Measurements from ENCODE around the gene STRN4. TPM values are rescaled to one million over a fixed set of nuclear protein-coding genes. Genes with fewer than 3 reads are reported as not detected.

The STRN4 gene, protein sequence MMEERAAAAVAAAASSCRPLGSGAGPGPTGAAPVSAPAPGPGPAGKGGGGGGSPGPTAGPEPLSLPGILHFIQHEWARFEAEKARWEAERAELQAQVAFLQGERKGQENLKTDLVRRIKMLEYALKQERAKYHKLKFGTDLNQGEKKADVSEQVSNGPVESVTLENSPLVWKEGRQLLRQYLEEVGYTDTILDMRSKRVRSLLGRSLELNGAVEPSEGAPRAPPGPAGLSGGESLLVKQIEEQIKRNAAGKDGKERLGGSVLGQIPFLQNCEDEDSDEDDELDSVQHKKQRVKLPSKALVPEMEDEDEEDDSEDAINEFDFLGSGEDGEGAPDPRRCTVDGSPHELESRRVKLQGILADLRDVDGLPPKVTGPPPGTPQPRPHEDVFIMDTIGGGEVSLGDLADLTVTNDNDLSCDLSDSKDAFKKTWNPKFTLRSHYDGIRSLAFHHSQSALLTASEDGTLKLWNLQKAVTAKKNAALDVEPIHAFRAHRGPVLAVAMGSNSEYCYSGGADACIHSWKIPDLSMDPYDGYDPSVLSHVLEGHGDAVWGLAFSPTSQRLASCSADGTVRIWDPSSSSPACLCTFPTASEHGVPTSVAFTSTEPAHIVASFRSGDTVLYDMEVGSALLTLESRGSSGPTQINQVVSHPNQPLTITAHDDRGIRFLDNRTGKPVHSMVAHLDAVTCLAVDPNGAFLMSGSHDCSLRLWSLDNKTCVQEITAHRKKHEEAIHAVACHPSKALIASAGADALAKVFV
- 96.2 and 97.7 TPM in 2 replicates for total RNA-seq

DNA sequence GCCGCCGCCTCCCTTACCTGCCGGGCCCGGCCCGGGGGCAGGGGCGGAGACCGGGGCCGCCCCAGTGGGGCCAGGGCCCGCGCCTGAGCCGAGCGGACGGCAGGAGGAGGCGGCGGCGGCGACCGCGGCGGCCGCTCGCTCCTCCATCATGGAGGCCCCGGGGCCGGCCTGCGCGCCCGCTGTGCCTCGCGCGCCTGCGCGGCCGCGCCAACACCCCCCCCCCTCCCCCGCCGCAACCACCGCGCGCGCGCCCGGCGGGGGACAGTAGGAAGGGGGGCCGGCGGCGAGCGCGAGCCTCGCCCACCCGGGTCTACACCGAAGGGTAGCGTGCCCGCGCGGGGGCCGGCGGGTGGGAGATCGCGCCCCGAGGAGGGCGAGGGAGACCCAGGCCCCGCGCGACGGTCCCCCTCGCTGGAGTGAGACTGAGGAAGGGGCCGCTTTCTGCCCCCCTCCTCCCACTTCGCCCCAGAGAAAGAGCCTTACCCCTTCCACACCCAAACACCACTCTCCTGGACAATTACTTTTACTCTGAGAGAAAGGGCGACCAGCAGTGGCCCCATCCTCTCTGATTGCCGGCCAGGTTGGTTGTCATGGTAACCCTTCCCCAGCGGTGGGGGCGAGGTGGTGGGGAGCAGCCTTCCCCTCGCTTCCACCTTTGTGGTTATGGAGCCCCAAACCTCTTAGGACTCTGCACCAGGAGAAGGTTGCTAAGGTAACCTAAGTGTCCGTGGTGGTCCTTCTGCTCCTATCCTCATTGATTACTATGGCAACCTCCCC, at the start of gene STRN4:
Gene STRN4, minus strand, starts transcription at position 170 of the 777 bp plus-strand sequence. Its CDS starts 20 bp downstream, at position 150.
- Mint-ChIP-seq H3K4me1 (ENCODE audit: low read depth) (peaks cover 32% of the 10 kb centered on the region), H3K4me3 (ENCODE audit: low read depth) (peak within 1 kb of the TSS; percentile 95), H3K27ac (peak within 1 kb of the TSS; percentile 83), H3K36me3 (ENCODE audit: low read depth) (peaks cover 31% of the 10 kb centered on the region), H3K27me3 (ENCODE audit: low read depth) (no peaks in the 10 kb centered on the region), H3K9me3 (no peaks in the 10 kb centered on the region)
- DNase-seq (ENCODE audit: low spot score): peak; percentile 38
- intact Hi-C loops (cut with micrococcal nuclease): loop anchor here (2.0 kb wide), 1 partner anchor 146 kb away; the partner anchor contains the start of gene CALM3

DNA sequence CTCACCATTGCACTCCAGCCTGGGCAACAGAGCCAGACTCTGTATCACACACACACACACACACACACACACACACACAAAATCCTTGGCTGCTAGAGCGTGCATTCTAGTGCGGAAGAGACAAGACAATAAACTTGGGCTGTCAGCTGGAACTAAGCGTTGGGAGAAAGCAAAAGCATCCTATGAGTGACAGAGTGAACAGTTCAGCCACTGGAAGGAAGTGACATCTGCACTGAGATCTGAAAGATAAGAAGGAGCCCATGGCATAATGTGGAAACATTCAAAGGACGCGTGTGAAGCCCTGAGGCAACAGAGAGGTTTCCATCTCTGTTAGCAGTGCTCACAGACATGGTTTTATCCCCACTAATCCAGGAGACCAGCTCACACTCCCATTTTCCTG, 45.7 kb upstream of the STRN4 start:
- no peaks in the 10 kb centered on the region for H3K9me3 Mint-ChIP-seq
- H3K27ac Mint-ChIP-seq: peak overlapping the region; percentile 76
- peaks cover 20% of the 10 kb centered on the region for H3K4me1 Mint-ChIP-seq (ENCODE audit: low read depth)
- H3K36me3 Mint-ChIP-seq (ENCODE audit: low read depth): peaks cover 3% of the 10 kb centered on the region
- intact Hi-C loops (cut with micrococcal nuclease): no loop called here
- H3K27me3 Mint-ChIP-seq (ENCODE audit: low read depth): no peaks in the 10 kb centered on the region
- DNase-seq (ENCODE audit: low spot score): peak; percentile 49
- no peak overlapping the region for H3K4me3 Mint-ChIP-seq (ENCODE audit: low read depth)

DNA sequence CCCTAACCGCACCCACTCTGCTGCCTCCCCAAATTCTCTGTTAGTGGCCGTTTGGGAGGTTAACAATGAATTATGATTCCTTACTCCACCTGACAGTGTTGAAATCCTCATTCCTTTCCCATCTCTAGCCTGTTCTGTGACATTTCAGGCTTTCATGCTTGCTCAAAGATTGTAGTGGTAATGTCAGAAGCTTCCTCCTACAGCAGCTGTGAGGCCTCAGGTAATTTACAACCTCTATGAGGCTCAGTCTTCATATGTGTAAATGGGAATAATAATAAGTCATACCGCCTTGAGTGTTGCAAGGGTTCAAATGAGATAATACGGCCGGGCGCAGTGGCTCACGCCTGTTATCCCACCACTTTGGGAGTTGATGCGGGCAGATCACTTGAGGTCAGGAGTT, 43.1 kb upstream of the STRN4 start:
- peaks cover 34% of the 10 kb centered on the region for H3K4me1 Mint-ChIP-seq (ENCODE audit: low read depth)
- peaks cover 29% of the 10 kb centered on the region for H3K36me3 Mint-ChIP-seq (ENCODE audit: low read depth)
- intact Hi-C loops (cut with micrococcal nuclease): loop anchor here (5.0 kb wide), 1 partner anchor 187 kb away; the partner anchor contains the start of gene CALM3
- peak overlapping the region; percentile 12 for H3K27ac Mint-ChIP-seq
- no peaks in the 10 kb centered on the region for H3K9me3 Mint-ChIP-seq
- DNase-seq (ENCODE audit: low spot score): no peak
- no peak overlapping the region for H3K4me3 Mint-ChIP-seq (ENCODE audit: low read depth)
- H3K27me3 Mint-ChIP-seq (ENCODE audit: low read depth): no peaks in the 10 kb centered on the region

DNA sequence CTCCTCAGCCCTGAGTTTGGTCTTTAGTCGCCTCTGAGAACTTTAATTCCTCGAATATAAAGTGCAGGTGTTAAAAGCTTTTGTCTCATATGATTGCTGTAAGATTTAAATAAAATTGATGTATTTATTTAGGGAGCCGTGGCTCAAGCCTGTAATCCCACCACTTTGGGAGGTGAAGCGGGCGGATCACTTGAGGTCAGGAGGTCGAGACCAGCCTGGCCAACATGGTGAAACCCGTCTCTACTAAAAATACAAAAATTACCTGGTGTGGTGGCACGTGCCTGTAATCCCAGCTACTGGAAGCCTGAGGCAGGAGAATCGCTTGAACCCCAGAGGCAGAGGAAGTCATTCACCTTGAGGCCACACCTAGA, 42.7 kb upstream of the STRN4 start:
- Mint-ChIP-seq H3K27ac (peak overlapping the region; percentile 7), H3K4me1 (ENCODE audit: low read depth) (peaks cover 38% of the 10 kb centered on the region), H3K4me3 (ENCODE audit: low read depth) (peak overlapping the region; percentile 17), H3K36me3 (ENCODE audit: low read depth) (peaks cover 33% of the 10 kb centered on the region), H3K27me3 (ENCODE audit: low read depth) (no peaks in the 10 kb centered on the region), H3K9me3 (no peaks in the 10 kb centered on the region)
- intact Hi-C loops (cut with micrococcal nuclease): loop anchor here (5.0 kb wide), 1 partner anchor 187 kb away; the partner anchor contains the start of gene CALM3
- no peak for DNase-seq (ENCODE audit: low spot score)

DNA sequence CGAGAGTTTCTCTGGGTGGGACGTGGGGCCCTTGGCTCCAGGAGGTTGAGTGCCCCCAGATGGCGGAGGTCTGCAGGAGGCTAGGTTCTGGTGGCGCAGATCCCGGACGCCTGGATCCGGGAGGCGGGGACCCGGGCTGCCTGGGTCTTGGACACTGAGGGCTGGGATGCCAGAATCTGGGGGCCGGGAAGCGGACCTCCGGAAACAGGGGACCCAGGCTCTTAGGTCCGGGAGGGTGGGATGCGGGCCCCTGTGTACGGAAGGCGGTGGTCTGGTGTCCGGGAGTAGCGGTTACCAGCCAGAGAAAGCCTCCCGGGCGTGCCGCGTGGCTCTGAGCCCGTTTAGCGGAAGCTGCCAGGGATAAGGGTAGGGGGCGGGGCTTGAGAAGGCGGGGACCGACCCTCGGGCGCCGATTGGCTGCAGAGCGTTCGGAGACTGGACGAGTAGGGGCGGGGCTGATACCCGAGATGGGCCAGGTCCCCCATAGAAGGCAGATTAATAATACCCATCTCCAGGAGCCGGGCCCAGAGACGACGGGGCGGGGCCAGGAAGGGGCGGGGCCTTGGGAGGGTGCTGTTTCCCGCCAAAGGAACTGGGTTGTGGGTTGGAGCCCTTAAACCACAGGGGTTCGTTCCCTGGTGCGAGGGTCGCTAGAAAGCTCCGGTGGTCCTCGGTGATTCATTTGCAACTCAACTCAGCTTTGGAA, 42.2 kb upstream of the STRN4 start, which contains the start of gene SLC1A5:
Gene SLC1A5, minus strand, starts transcription at position 333 of the 706 bp plus-strand sequence. CDS start 629 bp downstream, outside the sequence.
- peaks cover 38% of the 10 kb centered on the region for H3K36me3 Mint-ChIP-seq (ENCODE audit: low read depth)
- H3K27ac Mint-ChIP-seq: peak within 1 kb of the TSS; percentile 93
- peak; percentile 97 for DNase-seq (ENCODE audit: low spot score)
- no peaks in the 10 kb centered on the region for H3K9me3 Mint-ChIP-seq
- H3K4me3 Mint-ChIP-seq (ENCODE audit: low read depth): peak within 1 kb of the TSS; percentile 95
- intact Hi-C loops (cut with micrococcal nuclease): loop anchor here (5.0 kb wide), 1 partner anchor 186 kb away; the partner anchor contains the start of gene CALM3
- no peaks in the 10 kb centered on the region for H3K27me3 Mint-ChIP-seq (ENCODE audit: low read depth)
- peaks cover 44% of the 10 kb centered on the region for H3K4me1 Mint-ChIP-seq (ENCODE audit: low read depth)

DNA sequence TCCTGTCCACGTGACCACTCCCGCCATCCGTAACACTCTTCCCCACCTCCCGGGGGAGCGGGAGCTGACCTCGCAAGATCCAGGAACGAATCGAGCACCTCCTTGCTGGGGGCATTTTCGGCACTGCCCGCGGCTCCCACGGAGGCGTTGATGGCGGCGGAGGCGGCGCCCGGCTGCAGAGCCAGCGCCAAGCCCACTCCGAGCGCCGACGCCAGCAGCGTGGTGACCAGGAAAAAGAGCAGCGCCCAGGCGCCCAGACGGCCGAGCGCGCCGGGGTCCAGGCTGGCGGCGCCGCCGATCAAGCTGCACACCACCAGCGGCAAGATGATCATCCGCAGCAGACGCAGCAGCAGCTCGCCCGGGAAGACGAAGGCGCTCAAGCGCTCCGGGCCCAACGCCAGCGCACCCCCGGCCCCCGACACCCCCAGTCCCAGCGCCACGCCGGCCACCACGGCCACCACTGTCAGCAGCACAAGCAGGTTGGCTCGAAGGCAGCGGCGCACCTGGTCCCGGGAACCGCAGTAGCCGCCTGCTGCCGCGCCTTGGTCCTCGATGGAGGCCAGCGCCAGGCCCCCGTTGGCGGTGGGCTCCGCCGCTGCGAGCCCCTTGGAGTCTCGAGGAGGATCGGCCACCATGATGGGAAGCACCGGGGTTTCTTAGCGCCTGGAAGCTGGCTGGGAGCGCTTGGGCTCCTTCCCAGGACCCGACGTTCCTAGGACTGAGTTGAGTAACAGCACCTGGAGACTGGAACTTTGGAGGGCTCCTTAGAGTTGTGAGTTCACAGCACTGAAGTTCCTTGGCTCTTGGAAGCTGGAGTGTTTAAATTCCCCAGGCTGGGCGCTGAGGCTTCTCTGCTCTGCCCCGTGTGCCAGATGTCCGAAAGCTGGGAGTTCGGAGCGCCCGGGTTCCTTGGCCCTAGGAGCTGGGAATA, 41.3 kb upstream of the STRN4 start:
- H3K36me3 Mint-ChIP-seq (ENCODE audit: low read depth): peaks cover 47% of the 10 kb centered on the region
- H3K9me3 Mint-ChIP-seq: no peaks in the 10 kb centered on the region
- H3K27ac Mint-ChIP-seq: peak overlapping the region; percentile 93
- DNase-seq (ENCODE audit: low spot score): peak; percentile 44
- intact Hi-C loops (cut with micrococcal nuclease): loop anchor here (2.0 to 5.0 kb wide), 5 partner anchors 33 to 325 kb away; partner anchors contain the start of genes CALM3 and ZC3H4
- H3K27me3 Mint-ChIP-seq (ENCODE audit: low read depth): no peaks in the 10 kb centered on the region
- peak overlapping the region; percentile 95 for H3K4me3 Mint-ChIP-seq (ENCODE audit: low read depth)
- H3K4me1 Mint-ChIP-seq (ENCODE audit: low read depth): peaks cover 50% of the 10 kb centered on the region

DNA sequence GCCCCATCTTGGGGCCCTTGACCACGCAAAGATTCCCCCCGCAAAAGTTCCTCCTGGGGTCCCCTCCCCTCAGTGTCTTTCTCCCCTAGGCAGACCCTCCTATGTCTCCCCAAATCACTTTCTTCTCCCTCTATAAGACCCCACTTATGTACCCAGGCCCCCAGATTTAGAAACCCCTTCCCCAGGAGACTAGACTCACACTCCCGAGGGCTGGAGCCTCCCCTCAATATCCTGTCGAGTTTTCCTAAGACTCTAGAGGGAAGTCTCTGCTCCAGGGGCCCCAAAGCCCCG, 40.7 kb upstream of the STRN4 start:
- Mint-ChIP-seq H3K9me3 (no peaks in the 10 kb centered on the region), H3K4me1 (ENCODE audit: low read depth) (peaks cover 46% of the 10 kb centered on the region), H3K27ac (peak overlapping the region; percentile 93), H3K27me3 (ENCODE audit: low read depth) (no peaks in the 10 kb centered on the region), H3K36me3 (ENCODE audit: low read depth) (peaks cover 53% of the 10 kb centered on the region), H3K4me3 (ENCODE audit: low read depth) (peak overlapping the region; percentile 95)
- intact Hi-C loops (cut with micrococcal nuclease): loop anchor here (2.0 to 5.0 kb wide), 5 partner anchors 34 to 326 kb away; partner anchors contain the start of genes CALM3 and ZC3H4
- DNase-seq (ENCODE audit: low spot score): no peak

DNA sequence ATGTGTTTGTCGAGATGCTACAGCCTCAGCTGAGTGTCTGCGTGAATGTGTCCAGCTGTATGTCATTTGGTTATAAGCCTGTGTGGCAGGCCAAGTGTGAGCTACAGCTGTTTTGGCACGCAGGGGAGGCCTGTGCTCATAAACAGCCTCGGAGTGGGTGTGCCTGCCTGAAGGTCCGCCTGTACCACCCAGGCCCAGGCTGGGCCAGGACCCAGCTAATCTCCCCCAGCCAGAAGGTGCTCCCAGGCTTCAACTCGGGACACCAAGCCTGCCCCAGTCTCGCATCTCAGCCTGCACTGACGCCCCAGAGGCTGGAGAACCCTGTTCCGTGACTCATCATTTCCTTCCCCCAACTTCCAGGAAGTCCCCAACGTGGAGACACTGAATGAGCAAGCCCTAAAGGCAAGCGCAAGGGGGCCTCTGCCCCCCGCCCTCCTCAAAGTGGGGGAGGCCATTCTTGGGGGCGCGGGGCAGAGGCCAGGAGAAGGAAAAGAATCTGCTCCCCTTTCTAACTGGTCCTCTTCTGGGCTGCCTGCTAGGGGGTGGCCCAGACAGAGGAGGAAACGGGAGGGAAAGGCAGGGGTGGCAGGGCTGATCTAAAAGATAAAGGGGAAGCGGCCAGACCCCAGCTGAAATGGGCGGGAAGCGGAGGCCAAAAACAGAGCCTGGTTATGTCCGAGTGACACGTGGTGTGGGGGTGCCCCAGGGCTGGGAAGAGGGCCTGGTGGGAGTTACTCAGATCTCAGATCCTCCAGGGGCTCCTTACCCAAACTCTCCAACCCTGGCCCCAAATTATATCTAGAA, 40.2 kb upstream of the STRN4 start:
- H3K4me1 Mint-ChIP-seq (ENCODE audit: low read depth): peaks cover 45% of the 10 kb centered on the region
- peak overlapping the region; percentile 93 for H3K27ac Mint-ChIP-seq
- H3K27me3 Mint-ChIP-seq (ENCODE audit: low read depth): no peaks in the 10 kb centered on the region
- H3K36me3 Mint-ChIP-seq (ENCODE audit: low read depth): peaks cover 58% of the 10 kb centered on the region
- peak overlapping the region; percentile 95 for H3K4me3 Mint-ChIP-seq (ENCODE audit: low read depth)
- no peaks in the 10 kb centered on the region for H3K9me3 Mint-ChIP-seq
- intact Hi-C loops (cut with micrococcal nuclease): loop anchor here (2.0 to 5.0 kb wide), 5 partner anchors 34 to 326 kb away; partner anchors contain the start of genes CALM3 and ZC3H4
- peak; percentile 74 for DNase-seq (ENCODE audit: low spot score)

DNA sequence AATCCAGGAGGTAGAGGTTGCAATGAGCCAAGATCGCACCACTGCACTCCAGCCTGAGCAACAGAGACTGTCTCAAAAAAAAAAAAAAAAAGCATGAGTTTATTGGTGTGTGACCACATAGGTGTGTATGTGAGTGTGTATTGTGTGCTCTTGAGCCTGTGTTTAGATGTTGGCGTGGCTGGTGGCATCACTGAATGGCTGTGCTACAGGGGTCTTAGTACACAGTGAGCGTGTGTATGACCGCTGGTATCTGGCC, 39.7 kb upstream of the STRN4 start:
- intact Hi-C loops (cut with micrococcal nuclease): loop anchor here (2.0 to 5.0 kb wide), 5 partner anchors 35 to 327 kb away; partner anchors contain the start of genes CALM3 and ZC3H4
- H3K9me3 Mint-ChIP-seq: no peaks in the 10 kb centered on the region
- peaks cover 59% of the 10 kb centered on the region for H3K36me3 Mint-ChIP-seq (ENCODE audit: low read depth)
- no peak for DNase-seq (ENCODE audit: low spot score)
- peak overlapping the region; percentile 93 for H3K27ac Mint-ChIP-seq
- peaks cover 45% of the 10 kb centered on the region for H3K4me1 Mint-ChIP-seq (ENCODE audit: low read depth)
- peak overlapping the region; percentile 95 for H3K4me3 Mint-ChIP-seq (ENCODE audit: low read depth)
- no peaks in the 10 kb centered on the region for H3K27me3 Mint-ChIP-seq (ENCODE audit: low read depth)

DNA sequence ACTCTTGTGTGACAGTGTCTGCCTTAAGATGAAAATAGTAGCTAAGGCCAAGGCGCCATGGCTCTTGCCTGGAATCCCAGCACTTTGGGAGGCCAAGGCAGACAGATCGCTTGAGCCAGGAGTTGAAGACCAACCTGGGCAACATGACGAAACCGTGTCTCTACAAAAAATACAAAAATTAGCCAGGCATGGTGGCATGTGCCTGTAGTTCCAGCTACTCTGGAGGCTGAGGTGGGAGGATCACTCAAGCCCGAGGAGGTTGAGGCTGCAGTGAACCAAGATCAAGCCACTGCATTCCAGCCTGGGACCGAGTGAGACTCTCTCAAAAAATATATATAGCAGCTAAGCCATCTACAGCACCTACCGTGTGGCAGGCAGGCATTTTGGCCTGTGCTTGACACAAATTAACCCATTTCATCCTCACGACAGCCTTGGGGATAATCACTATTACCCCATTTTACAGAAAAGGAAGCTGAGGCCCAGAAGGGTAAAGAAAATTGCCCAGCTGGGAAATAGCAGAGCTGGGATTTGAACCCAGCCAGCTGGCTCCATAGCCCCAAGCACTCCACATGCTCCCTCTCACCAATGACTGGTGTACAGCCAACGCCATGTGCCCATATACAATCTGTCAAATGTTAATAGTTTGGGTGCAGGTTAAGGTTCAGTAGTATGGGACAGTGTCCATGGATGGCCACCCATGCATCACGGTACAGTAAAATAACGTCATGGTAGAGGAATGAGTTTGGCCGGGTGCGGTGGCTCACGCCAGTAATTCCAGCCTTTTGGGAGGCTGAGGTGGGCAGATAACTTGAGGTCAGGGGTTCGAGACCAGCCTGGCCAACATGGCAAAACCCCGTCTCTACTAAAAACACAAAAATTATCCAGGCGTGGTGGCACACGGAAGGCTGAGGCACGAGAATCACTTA, 39.1 kb upstream of the STRN4 start:
- no peaks in the 10 kb centered on the region for H3K9me3 Mint-ChIP-seq
- DNase-seq (ENCODE audit: low spot score): peak; percentile 12
- H3K27me3 Mint-ChIP-seq (ENCODE audit: low read depth): no peaks in the 10 kb centered on the region
- H3K4me1 Mint-ChIP-seq (ENCODE audit: low read depth): peaks cover 45% of the 10 kb centered on the region
- H3K27ac Mint-ChIP-seq: peak overlapping the region; percentile 93
- intact Hi-C loops (cut with micrococcal nuclease): loop anchor here (5.0 kb wide), 1 partner anchor 183 kb away; the partner anchor contains the start of gene CALM3
- peaks cover 59% of the 10 kb centered on the region for H3K36me3 Mint-ChIP-seq (ENCODE audit: low read depth)
- peak overlapping the region; percentile 95 for H3K4me3 Mint-ChIP-seq (ENCODE audit: low read depth)

Data from activated T-helper 2 cell treated with anti-CD3 and anti-CD28 coated beads, Interferon-gamma antibody, Interleukin-2, Interleukin-4, amounts not matched to agents 10 μg/mL and 5 μg/mL and 100 μg/mL, durations not matched to agents 14 hours and 24 hours and 36 hours (primary cell).